Prostate gland (tissue), 2 donors: ENCODE data around the gene TMEM131L. TPM values are rescaled to one million over a fixed set of nuclear protein-coding genes. Genes with fewer than 3 reads are reported as not detected.
"Not testable (repeated sequence)": the region's sequence is repeated elsewhere in the genome, so short reads cannot be mapped to it uniquely, and the experiment has no call there.

Experiments used
- DNase-seq: peaks from one replicate; pipeline ENCODE4 v3.0.0-alpha.2; 2019; ENCODE audit warnings: low spot score
- H3K27ac ChIP-seq, 2 donors: fragments of 200-600 bp; sonication (generic); 2 replicates each; pipeline ENCODE4 v1.5.1; 2017 to 2019
- H3K27me3 ChIP-seq: fragments of 200-600 bp; sonication (generic); replicated peaks from 2 replicates; pipeline ENCODE4 v1.5.1; 2019; ENCODE audit not compliant: insufficient read depth
- H3K36me3 ChIP-seq, 2 donors: fragments of 200-600 bp; sonication (generic); 1 replicate in 1 of 2; 2 replicates in 1 of 2; pipeline versions ENCODE4 v1.5.1 to v1.8.1; 2017 to 2019
- H3K4me1 ChIP-seq: fragments of 200-600 bp; sonication (generic); replicated peaks from 2 replicates; pipeline ENCODE4 v1.5.1; 2019
- H3K4me3 ChIP-seq, 2 donors: fragments of 200-600 bp; sonication (generic); 2 replicates each; pipeline ENCODE4 v1.5.1; 2017 to 2019
- H3K9me3 ChIP-seq: fragments of 200-600 bp; sonication (generic); 2 replicates; pipeline ENCODE4 v1.5.1; 2017
- CTCF ChIP-seq, 4 experiments: fragments of 200-600 bp in 2 of 4; fragments of 450-650 bp in 2 of 4; sonication (generic) in 2 of 4; IDR thresholded peaks; 1 replicate in 3 of 4; 2 replicates in 1 of 4; pipeline ENCODE4 v1.5.1; 2016 to 2019; ENCODE audit warnings: antibody characterized with exemption in 4 of 4, mild to moderate bottlenecking in 2 of 4, moderate library complexity in 2 of 4
- POLR2A ChIP-seq: fragments of 450-650 bp; IDR thresholded peaks from one replicate; pipeline ENCODE4 v1.6.1; 2016; ENCODE audit warnings: antibody characterized with exemption, mild to moderate bottlenecking
- POLR2AphosphoS5 ChIP-seq: sonication (generic); formaldehyde crosslinking; IDR thresholded peaks from one replicate; pipeline ENCODE4 v1.6.1; 2017; ENCODE audit warnings: antibody characterized with exemption
- WGBS: methylation state at CpG from one replicate; pipeline ENCODE4 v1.1.5; 2018; 5-methylcytosine and 5-hydroxymethylcytosine counted together
- intact Hi-C: fragments of 100-400 bp; cut with DNase I; formaldehyde crosslinking; loops from one replicate; pipeline ENCODE4 v1.14.2; 2022
- total RNA-seq, 2 donors: library from RNA; depleted of rRNA; stranded (reverse); fragments of >200 nt; gene quantifications; one replicate each; pipeline ENCODE4 v1.1.0, GENCODE V29; 2016

Gene TMEM131L
- total RNA-seq, 2 donors from 2014 or later, result 9.3 to 12.5 TPM

- no peak overlapping the region for H3K27ac ChIP-seq
- no peak for TF ChIP-seq POLR2A
- TF ChIP-seq POLR2AphosphoS5, result no peak
- no peak for TF ChIP-seq CTCF (IDR thresholded peaks at IDR 0.05)
- H3K9me3 ChIP-seq, result no peaks in the 10 kb centered on the region
- no peak overlapping the region for H3K4me3 ChIP-seq
- intact Hi-C loops, result no loop called here
- H3K36me3 ChIP-seq, result no peaks in the 10 kb centered on the region
- 90% methylated on average over 8 of the region's 8 CpGs for WGBS
- no peak for DNase-seq
- H3K27me3 ChIP-seq, result no peaks in the 10 kb centered on the region
- H3K4me1 ChIP-seq, result no peaks in the 10 kb centered on the region
Measured at GRCh38 chr4:153545822-153546221, 79.7 kb downstream of the TMEM131L start.

GRCh38 chr4:153546280-153546679 is 80.1 kb downstream of the TMEM131L start:
- no peaks in the 10 kb centered on the region for H3K27me3 ChIP-seq
- H3K27ac ChIP-seq, result no peak overlapping the region

GRCh38 chr4:153547520-153547919 is 81.4 kb downstream of the TMEM131L start:
- H3K36me3 ChIP-seq, result no peaks in the 10 kb centered on the region
- TF ChIP-seq POLR2AphosphoS5 (no peak), CTCF (IDR thresholded peaks at IDR 0.05) (no peak), POLR2A (no peak)
- DNase-seq, result no peak
- H3K27me3 ChIP-seq, result no peaks in the 10 kb centered on the region
- no peaks in the 10 kb centered on the region for H3K9me3 ChIP-seq
- H3K4me3 ChIP-seq, result no peak overlapping the region
- no peak overlapping the region for H3K27ac ChIP-seq
- 67% methylated on average over 5 of the region's 5 CpGs for WGBS
- H3K4me1 ChIP-seq, result no peaks in the 10 kb centered on the region
- intact Hi-C loops, result no loop called here

More at GRCh38 chr4:153546280-153546679, 80.1 kb downstream of the TMEM131L start:
- no peak overlapping the region for H3K4me3 ChIP-seq
- no peak for TF ChIP-seq POLR2AphosphoS5
- no peak for TF ChIP-seq CTCF (IDR thresholded peaks at IDR 0.05)
- no peak for TF ChIP-seq POLR2A
- H3K36me3 ChIP-seq, result no peaks in the 10 kb centered on the region
- 77% methylated on average over 3 of the region's 3 CpGs for WGBS
- DNase-seq, result no peak
- H3K9me3 ChIP-seq, result no peaks in the 10 kb centered on the region
- intact Hi-C loops, result no loop called here
- H3K4me1 ChIP-seq, result no peaks in the 10 kb centered on the region

- DNase-seq, H3K4me1 ChIP-seq, intact Hi-C loops, H3K9me3 ChIP-seq, H3K27me3 ChIP-seq, H3K27ac ChIP-seq, H3K4me3 ChIP-seq, H3K36me3 ChIP-seq: not testable (repeated sequence)
- WGBS, result 95% methylated on average over 3 of the region's 3 CpGs
Measured at GRCh38 chr4:153548907-153549306, 82.7 kb downstream of the TMEM131L start.

GRCh38 chr4:153549405-153549804 is 83.2 kb downstream of the TMEM131L start:
- intact Hi-C loops, result no loop called here
- Histone ChIP-seq H3K36me3 (no peaks in the 10 kb centered on the region), H3K9me3 (no peaks in the 10 kb centered on the region), H3K4me3 (no peak overlapping the region), H3K4me1 (no peaks in the 10 kb centered on the region), H3K27ac (no peak overlapping the region), H3K27me3 (no peaks in the 10 kb centered on the region)
- DNase-seq, result no peak
- no peak for TF ChIP-seq CTCF (IDR thresholded peaks at IDR 0.05)
- TF ChIP-seq POLR2A, result no peak
- TF ChIP-seq POLR2AphosphoS5, result no peak
- 93% methylated on average over 1 of the region's 1 CpG for WGBS
